ENCODE data around the gene NAA10.

- TF ChIP-seq POLR2AphosphoS5 (IDR thresholded peaks at IDR 0.05; ENCODE audit: low read depth, low read length) (no peak), REST (IDR thresholded peaks at IDR 0.05; ENCODE audit: insufficient read depth in 1 of 2, low read depth in 2 of 2, low read length in 2 of 2) (no peak)
Observed at GRCh38 chrX:153968754-153969124, 33.9 kb upstream of the NAA10 start.

Data from PFSK-1 (cell line).